WTC11 (cell line): ENCODE measurements around the gene CADM1. TPM values are rescaled to one million over a fixed set of nuclear protein-coding genes. Genes with fewer than 3 reads are reported as not detected.

Experiments
- ATAC-seq: fragments of 200-7000 bp; cut with Tn5 transposase; 2 replicates; pipeline ENCODE4 v1.10.0; 2021; ENCODE audit warnings: mild to moderate bottlenecking, moderate library complexity
- CTCF ChIA-PET: fragments of 300-600 bp; sonication (Branson Sonifier 250); formaldehyde crosslinking; loops from one replicate; lab custom pipeline; 2021; ENCODE audit warnings: antibody characterized with exemption; lab: Charles Lee
- POLR2A ChIA-PET: fragments of 350-600 bp; sonication (Branson Sonifier 250); formaldehyde crosslinking; loops from one replicate; lab custom pipeline; 2021; ENCODE audit warnings: antibody characterized with exemption; lab: Charles Lee
- DNase-seq: peaks from one replicate; pipeline ENCODE4 v3.0.0; 2021; ENCODE audit warnings: low spot score
- H3K27ac Mint-ChIP-seq: 2 replicates; pipeline ENCODE4 v1.8.0; 2021; ENCODE audit warnings: mixed read lengths
- H3K27me3 Mint-ChIP-seq: 2 replicates; pipeline ENCODE4 v1.8.0; 2021; ENCODE audit warnings: low read depth, mild to moderate bottlenecking, moderate library complexity, mixed read lengths
- H3K36me3 Mint-ChIP-seq: 2 replicates; pipeline ENCODE4 v1.8.0; 2021; ENCODE audit warnings: mixed read lengths
- H3K4me1 Mint-ChIP-seq: 2 replicates; pipeline ENCODE4 v1.8.0; 2022; ENCODE audit warnings: mixed read lengths
- H3K4me3 Mint-ChIP-seq: 2 replicates; pipeline ENCODE4 v1.8.0; 2021; ENCODE audit warnings: mild to moderate bottlenecking, moderate library complexity, mixed read lengths
- H3K9me3 Mint-ChIP-seq: 2 replicates; pipeline ENCODE4 v1.8.0; 2021; ENCODE audit warnings: mixed read lengths
- ELF4 ChIP-seq: sonication (generic); formaldehyde crosslinking; IDR thresholded peaks from 2 replicates; pipeline ENCODE4 v1.8.1; 2022; ENCODE audit warnings: low read depth, mild to moderate bottlenecking, moderate library complexity, missing genetic modification reagents
- FOXJ3 ChIP-seq: sonication (generic); formaldehyde crosslinking; IDR thresholded peaks from 2 replicates; pipeline ENCODE4 v1.9.0; 2021; ENCODE audit warnings: missing genetic modification reagents, mild to moderate bottlenecking, borderline replicate concordance
- GRHL2 ChIP-seq: fragments of 250-450 bp; sonication (Bioruptor Pico); IDR thresholded peaks from 2 replicates; pipeline ENCODE4 v1.8.0; 2022; ENCODE audit warnings: mild to moderate bottlenecking, moderate library complexity; ENCODE audit not compliant: insufficient replicate concordance, severe bottlenecking
- GTF2I ChIP-seq: fragments of 250-450 bp; sonication (Bioruptor Pico); conservative IDR thresholded peaks from 2 replicates; pipeline ENCODE4 v1.4.0; 2021; ENCODE audit warnings: mild to moderate bottlenecking
- KAT7 ChIP-seq: sonication (generic); formaldehyde crosslinking; IDR thresholded peaks from 2 replicates; pipeline ENCODE4 v1.8.1; 2023; ENCODE audit warnings: missing genetic modification reagents, mild to moderate bottlenecking, borderline replicate concordance
- MYBL2 ChIP-seq: sonication (generic); formaldehyde crosslinking; IDR thresholded peaks from 2 replicates; pipeline ENCODE4 v1.8.1; 2023; ENCODE audit warnings: mild to moderate bottlenecking, moderate library complexity, missing genetic modification reagents
- NR1H2 ChIP-seq: sonication (generic); formaldehyde crosslinking; IDR thresholded peaks from 2 replicates; pipeline ENCODE4 v1.9.0; 2021; ENCODE audit warnings: mild to moderate bottlenecking, moderate library complexity, missing genetic modification reagents
- OVOL2 ChIP-seq: fragments of 250-450 bp; sonication (Bioruptor Pico); IDR thresholded peaks from 2 replicates; pipeline ENCODE4 v1.9.0; 2021; ENCODE audit warnings: mild to moderate bottlenecking, borderline replicate concordance
- RORB ChIP-seq: fragments of 250-450 bp; sonication (Bioruptor Pico); IDR thresholded peaks from 2 replicates; pipeline ENCODE4 v1.9.0; 2021; ENCODE audit warnings: mild to moderate bottlenecking
- SP1 ChIP-seq: sonication (generic); formaldehyde crosslinking; conservative IDR thresholded peaks from 2 replicates; pipeline ENCODE4 v1.8.1; 2022; ENCODE audit warnings: missing genetic modification reagents
- ZBTB21 ChIP-seq: sonication (generic); formaldehyde crosslinking; IDR thresholded peaks from 2 replicates; pipeline ENCODE4 v1.8.1; 2023; ENCODE audit warnings: mild to moderate bottlenecking, missing genetic modification reagents, borderline replicate concordance
- ZNF317 ChIP-seq: sonication (generic); formaldehyde crosslinking; IDR thresholded peaks from 2 replicates; pipeline ENCODE4 v1.8.1; 2023; ENCODE audit warnings: low read depth, mild to moderate bottlenecking, moderate library complexity, missing genetic modification reagents, borderline replicate concordance
- ZNF416 ChIP-seq: fragments of 250-450 bp; sonication (Bioruptor Pico); IDR thresholded peaks from 2 replicates; pipeline ENCODE4 v1.9.0; 2021; ENCODE audit warnings: mild to moderate bottlenecking, inconsistent platforms
- total RNA-seq: library from RNA; stranded (reverse); gene quantifications from 3 replicates; pipeline ENCODE4 v1.2.3, GENCODE V29; 2021
- TF ChIP-seq, protein P1 (sequence below): sonication (generic); formaldehyde crosslinking; conservative IDR thresholded peaks from 2 replicates; pipeline ENCODE4 v1.8.1; 2022; ENCODE audit warnings: mild to moderate bottlenecking, missing genetic modification reagents
- TF ChIP-seq, protein P2 (sequence below): fragments of 250-450 bp; sonication (Bioruptor Pico); IDR thresholded peaks from 2 replicates; pipeline ENCODE4 v1.9.0; 2021; ENCODE audit warnings: mild to moderate bottlenecking
- TF ChIP-seq, protein P3 (sequence below): fragments of 250-450 bp; sonication (Bioruptor Pico); IDR thresholded peaks from 2 replicates; pipeline ENCODE4 v1.9.0; 2021; ENCODE audit warnings: mild to moderate bottlenecking, borderline replicate concordance
- TF ChIP-seq, protein P4 (sequence below): fragments of 250-450 bp; sonication (Bioruptor Pico); IDR thresholded peaks from 2 replicates; pipeline ENCODE4 v1.8.0; 2021; ENCODE audit warnings: mild to moderate bottlenecking
- TF ChIP-seq, protein P5 (sequence below): sonication (generic); formaldehyde crosslinking; IDR thresholded peaks from 2 replicates; pipeline ENCODE4 v1.8.0; 2022; ENCODE audit warnings: missing genetic modification reagents
- TF ChIP-seq, protein P6 (sequence below): sonication (generic); formaldehyde crosslinking; conservative IDR thresholded peaks from 2 replicates; pipeline ENCODE4 v1.8.1; 2023; ENCODE audit warnings: mild to moderate bottlenecking, low read depth, missing genetic modification reagents, moderate library complexity

The CADM1 gene
- total RNA-seq, 1 experiment from 2014 or later = 26.8 TPM

DNA sequence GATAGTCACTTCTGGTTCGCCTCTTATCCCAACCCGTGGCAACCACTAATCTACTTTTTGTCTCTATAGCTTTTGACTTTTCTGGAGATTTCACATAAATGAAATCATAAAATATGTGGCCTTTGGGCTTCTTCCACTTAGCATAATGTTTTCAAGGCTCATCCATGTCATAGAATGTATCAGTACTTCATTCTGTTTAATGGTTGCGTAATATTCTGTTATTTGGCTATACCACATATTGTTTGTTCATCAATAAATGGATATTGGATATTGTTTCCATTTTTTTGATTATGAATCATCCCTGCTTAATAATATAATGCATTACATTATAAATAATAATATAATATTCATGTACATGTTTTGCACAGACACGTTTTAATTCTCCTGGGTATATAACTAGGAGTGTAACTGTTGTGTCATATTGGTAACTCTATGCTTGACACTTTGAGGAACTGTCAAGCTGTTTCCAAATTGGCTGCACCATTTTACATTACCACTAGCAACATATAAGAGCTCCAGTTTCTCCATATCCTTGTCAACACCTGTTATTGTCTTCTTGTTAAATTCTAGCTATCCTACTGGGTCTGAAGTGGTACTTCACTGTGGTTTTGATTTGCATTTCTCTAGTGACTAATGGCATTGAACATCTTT, 181.5 kb downstream of the CADM1 start (continued):
- TF ChIP-seq, protein P1, sequence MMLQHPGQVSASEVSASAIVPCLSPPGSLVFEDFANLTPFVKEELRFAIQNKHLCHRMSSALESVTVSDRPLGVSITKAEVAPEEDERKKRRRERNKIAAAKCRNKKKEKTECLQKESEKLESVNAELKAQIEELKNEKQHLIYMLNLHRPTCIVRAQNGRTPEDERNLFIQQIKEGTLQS (CRISPR knock-in tag) = no peak
- TF ChIP-seq MYBL2 (CRISPR knock-in tag) (no peak), KAT7 (no peak), OVOL2 (no peak), SP1 (CRISPR knock-in tag) (no peak), GTF2I (CRISPR knock-in tag) (no peak), ELF4 (no peak)
- TF ChIP-seq, protein P2, sequence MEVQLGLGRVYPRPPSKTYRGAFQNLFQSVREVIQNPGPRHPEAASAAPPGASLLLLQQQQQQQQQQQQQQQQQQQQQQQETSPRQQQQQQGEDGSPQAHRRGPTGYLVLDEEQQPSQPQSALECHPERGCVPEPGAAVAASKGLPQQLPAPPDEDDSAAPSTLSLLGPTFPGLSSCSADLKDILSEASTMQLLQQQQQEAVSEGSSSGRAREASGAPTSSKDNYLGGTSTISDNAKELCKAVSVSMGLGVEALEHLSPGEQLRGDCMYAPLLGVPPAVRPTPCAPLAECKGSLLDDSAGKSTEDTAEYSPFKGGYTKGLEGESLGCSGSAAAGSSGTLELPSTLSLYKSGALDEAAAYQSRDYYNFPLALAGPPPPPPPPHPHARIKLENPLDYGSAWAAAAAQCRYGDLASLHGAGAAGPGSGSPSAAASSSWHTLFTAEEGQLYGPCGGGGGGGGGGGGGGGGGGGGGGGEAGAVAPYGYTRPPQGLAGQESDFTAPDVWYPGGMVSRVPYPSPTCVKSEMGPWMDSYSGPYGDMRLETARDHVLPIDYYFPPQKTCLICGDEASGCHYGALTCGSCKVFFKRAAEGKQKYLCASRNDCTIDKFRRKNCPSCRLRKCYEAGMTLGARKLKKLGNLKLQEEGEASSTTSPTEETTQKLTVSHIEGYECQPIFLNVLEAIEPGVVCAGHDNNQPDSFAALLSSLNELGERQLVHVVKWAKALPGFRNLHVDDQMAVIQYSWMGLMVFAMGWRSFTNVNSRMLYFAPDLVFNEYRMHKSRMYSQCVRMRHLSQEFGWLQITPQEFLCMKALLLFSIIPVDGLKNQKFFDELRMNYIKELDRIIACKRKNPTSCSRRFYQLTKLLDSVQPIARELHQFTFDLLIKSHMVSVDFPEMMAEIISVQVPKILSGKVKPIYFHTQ (CRISPR knock-in tag) = no peak

DNA sequence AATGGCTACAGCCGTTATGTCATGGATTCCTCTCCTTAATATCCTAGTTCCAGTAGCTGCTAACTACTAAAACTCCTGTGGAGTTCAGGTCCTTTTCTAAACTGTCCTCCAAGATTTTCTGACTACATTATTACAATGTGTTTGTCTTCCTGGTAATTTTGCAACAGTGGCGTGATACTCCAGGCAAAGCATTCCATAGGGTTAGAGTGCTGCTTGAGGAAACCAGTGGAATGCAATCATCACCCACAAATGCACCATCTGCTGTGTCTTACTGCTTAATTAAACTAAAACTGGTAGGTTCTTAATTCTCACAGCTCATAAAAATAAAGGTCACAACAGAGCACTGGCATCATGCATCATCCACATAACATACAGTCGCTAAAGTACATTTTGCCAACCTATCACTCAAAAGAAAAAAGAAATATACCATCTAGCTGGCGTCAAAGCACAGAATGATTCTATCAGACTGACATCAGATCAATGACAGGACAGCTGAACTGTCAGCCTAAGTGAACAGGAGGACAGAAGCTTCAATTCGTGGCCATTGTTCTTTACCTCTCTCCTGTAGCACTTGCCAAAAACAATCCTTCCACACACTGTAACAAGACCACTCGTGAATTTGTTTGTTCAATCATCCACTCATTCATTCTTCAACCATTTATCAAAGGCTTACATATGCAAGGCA, 182.5 kb downstream of the CADM1 start:
- DNase-seq (no peak), ATAC-seq (no peak)
- no peaks in the 10 kb centered on the region for H3K9me3 Mint-ChIP-seq
- no peaks in the 10 kb centered on the region for H3K36me3 Mint-ChIP-seq
- POLR2A ChIA-PET = no interaction called here
- CTCF ChIA-PET = interaction anchor here (0.7 kb wide), 1 partner anchor 13 kb away, joined by 3 read pairs; no protein-coding TSS in a partner anchor
- H3K4me1 Mint-ChIP-seq = peaks cover 6% of the 10 kb centered on the region
- H3K27ac Mint-ChIP-seq = no peak overlapping the region
- H3K4me3 Mint-ChIP-seq = no peak overlapping the region
- H3K27me3 Mint-ChIP-seq = no peaks in the 10 kb centered on the region
- TF ChIP-seq FOXJ3 (no peak), GRHL2 (no peak), ZNF317 (CRISPR knock-in tag) (no peak), NR1H2 (CRISPR knock-in tag) (no peak), ZBTB21 (CRISPR knock-in tag) (no peak), OVOL2 (no peak), RORB (no peak), ZNF416 (CRISPR knock-in tag) (no peak)
- TF ChIP-seq, protein P3, sequence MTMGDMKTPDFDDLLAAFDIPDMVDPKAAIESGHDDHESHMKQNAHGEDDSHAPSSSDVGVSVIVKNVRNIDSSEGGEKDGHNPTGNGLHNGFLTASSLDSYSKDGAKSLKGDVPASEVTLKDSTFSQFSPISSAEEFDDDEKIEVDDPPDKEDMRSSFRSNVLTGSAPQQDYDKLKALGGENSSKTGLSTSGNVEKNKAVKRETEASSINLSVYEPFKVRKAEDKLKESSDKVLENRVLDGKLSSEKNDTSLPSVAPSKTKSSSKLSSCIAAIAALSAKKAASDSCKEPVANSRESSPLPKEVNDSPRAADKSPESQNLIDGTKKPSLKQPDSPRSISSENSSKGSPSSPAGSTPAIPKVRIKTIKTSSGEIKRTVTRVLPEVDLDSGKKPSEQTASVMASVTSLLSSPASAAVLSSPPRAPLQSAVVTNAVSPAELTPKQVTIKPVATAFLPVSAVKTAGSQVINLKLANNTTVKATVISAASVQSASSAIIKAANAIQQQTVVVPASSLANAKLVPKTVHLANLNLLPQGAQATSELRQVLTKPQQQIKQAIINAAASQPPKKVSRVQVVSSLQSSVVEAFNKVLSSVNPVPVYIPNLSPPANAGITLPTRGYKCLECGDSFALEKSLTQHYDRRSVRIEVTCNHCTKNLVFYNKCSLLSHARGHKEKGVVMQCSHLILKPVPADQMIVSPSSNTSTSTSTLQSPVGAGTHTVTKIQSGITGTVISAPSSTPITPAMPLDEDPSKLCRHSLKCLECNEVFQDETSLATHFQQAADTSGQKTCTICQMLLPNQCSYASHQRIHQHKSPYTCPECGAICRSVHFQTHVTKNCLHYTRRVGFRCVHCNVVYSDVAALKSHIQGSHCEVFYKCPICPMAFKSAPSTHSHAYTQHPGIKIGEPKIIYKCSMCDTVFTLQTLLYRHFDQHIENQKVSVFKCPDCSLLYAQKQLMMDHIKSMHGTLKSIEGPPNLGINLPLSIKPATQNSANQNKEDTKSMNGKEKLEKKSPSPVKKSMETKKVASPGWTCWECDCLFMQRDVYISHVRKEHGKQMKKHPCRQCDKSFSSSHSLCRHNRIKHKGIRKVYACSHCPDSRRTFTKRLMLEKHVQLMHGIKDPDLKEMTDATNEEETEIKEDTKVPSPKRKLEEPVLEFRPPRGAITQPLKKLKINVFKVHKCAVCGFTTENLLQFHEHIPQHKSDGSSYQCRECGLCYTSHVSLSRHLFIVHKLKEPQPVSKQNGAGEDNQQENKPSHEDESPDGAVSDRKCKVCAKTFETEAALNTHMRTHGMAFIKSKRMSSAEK (CRISPR knock-in tag) = no peak
- TF ChIP-seq, protein P4, sequence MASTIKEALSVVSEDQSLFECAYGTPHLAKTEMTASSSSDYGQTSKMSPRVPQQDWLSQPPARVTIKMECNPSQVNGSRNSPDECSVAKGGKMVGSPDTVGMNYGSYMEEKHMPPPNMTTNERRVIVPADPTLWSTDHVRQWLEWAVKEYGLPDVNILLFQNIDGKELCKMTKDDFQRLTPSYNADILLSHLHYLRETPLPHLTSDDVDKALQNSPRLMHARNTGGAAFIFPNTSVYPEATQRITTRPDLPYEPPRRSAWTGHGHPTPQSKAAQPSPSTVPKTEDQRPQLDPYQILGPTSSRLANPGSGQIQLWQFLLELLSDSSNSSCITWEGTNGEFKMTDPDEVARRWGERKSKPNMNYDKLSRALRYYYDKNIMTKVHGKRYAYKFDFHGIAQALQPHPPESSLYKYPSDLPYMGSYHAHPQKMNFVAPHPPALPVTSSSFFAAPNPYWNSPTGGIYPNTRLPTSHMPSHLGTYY = no peak
- TF ChIP-seq, protein P5, sequence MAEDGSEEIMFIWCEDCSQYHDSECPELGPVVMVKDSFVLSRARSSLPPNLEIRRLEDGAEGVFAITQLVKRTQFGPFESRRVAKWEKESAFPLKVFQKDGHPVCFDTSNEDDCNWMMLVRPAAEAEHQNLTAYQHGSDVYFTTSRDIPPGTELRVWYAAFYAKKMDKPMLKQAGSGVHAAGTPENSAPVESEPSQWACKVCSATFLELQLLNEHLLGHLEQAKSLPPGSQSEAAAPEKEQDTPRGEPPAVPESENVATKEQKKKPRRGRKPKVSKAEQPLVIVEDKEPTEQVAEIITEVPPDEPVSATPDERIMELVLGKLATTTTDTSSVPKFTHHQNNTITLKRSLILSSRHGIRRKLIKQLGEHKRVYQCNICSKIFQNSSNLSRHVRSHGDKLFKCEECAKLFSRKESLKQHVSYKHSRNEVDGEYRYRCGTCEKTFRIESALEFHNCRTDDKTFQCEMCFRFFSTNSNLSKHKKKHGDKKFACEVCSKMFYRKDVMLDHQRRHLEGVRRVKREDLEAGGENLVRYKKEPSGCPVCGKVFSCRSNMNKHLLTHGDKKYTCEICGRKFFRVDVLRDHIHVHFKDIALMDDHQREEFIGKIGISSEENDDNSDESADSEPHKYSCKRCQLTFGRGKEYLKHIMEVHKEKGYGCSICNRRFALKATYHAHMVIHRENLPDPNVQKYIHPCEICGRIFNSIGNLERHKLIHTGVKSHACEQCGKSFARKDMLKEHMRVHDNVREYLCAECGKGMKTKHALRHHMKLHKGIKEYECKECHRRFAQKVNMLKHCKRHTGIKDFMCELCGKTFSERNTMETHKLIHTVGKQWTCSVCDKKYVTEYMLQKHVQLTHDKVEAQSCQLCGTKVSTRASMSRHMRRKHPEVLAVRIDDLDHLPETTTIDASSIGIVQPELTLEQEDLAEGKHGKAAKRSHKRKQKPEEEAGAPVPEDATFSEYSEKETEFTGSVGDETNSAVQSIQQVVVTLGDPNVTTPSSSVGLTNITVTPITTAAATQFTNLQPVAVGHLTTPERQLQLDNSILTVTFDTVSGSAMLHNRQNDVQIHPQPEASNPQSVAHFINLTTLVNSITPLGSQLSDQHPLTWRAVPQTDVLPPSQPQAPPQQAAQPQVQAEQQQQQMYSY (CRISPR knock-in tag) = no peak
- TF ChIP-seq, protein P6, sequence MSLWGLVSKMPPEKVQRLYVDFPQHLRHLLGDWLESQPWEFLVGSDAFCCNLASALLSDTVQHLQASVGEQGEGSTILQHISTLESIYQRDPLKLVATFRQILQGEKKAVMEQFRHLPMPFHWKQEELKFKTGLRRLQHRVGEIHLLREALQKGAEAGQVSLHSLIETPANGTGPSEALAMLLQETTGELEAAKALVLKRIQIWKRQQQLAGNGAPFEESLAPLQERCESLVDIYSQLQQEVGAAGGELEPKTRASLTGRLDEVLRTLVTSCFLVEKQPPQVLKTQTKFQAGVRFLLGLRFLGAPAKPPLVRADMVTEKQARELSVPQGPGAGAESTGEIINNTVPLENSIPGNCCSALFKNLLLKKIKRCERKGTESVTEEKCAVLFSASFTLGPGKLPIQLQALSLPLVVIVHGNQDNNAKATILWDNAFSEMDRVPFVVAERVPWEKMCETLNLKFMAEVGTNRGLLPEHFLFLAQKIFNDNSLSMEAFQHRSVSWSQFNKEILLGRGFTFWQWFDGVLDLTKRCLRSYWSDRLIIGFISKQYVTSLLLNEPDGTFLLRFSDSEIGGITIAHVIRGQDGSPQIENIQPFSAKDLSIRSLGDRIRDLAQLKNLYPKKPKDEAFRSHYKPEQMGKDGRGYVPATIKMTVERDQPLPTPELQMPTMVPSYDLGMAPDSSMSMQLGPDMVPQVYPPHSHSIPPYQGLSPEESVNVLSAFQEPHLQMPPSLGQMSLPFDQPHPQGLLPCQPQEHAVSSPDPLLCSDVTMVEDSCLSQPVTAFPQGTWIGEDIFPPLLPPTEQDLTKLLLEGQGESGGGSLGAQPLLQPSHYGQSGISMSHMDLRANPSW = no peak
